Measurements from ENCODE around the gene ARID1A.
A peak's percentile ranks its signal among the peaks of the same experiment; 100 is the strongest.
"Not testable (repeated sequence)": the region's sequence is repeated elsewhere in the genome, so short reads cannot be mapped to it uniquely, and the experiment has no call there.

The ARID1A gene

GRCh38 chr1:26695356-26696118, at the start of gene ARID1A:
TSS of gene ARID1A (plus strand) at chr1:26696015. CDS start at chr1:26696404, 389 bp downstream.
- peak; percentile 88 for DNase-seq (ENCODE audit: low read depth)

- no peak for DNase-seq (ENCODE audit: low read depth)
Observed at GRCh38 chr1:26664802-26665201, 31.0 kb upstream of the ARID1A start.

GRCh38 chr1:26666855-26667254, 29.0 kb upstream of the ARID1A start:
- DNase-seq (ENCODE audit: low read depth), result no peak

- DNase-seq (ENCODE audit: low read depth), result not testable (repeated sequence)
Observed at GRCh38 chr1:26668106-26668786, 27.6 kb upstream of the ARID1A start.

- DNase-seq (ENCODE audit: low read depth), result no peak
Observed at GRCh38 chr1:26677306-26678115, 18.3 kb upstream of the ARID1A start.

- no peak for DNase-seq (ENCODE audit: low read depth)
Observed at GRCh38 chr1:26684763-26685508, 10.9 kb upstream of the ARID1A start.

- no peak for DNase-seq (ENCODE audit: low read depth)
Observed at GRCh38 chr1:26686795-26687194, 9.0 kb upstream of the ARID1A start.

GRCh38 chr1:26689504-26689903, 6.3 kb upstream of the ARID1A start:
- no peak for DNase-seq (ENCODE audit: low read depth)

- DNase-seq (ENCODE audit: low read depth), result no peak
Observed at GRCh38 chr1:26690157-26690556, 5.7 kb upstream of the ARID1A start.

- DNase-seq (ENCODE audit: low read depth), result no peak
Observed at GRCh38 chr1:26690576-26691031, 5.2 kb upstream of the ARID1A start.

GRCh38 chr1:26692211-26692792, 3.5 kb upstream of the ARID1A start:
- peak; percentile 92 for DNase-seq (ENCODE audit: low read depth)

GRCh38 chr1:26692793-26693490, 2.9 kb upstream of the ARID1A start:
- peak; percentile 96 for DNase-seq (ENCODE audit: low read depth)

- no peak for DNase-seq (ENCODE audit: low read depth)
Observed at GRCh38 chr1:26693599-26694572, 1.9 kb upstream of the ARID1A start.

GRCh38 chr1:26694638-26695355, 1.0 kb upstream of the ARID1A start:
- DNase-seq (ENCODE audit: low read depth), result no peak

- no peak for DNase-seq (ENCODE audit: low read depth)
Observed at GRCh38 chr1:26696119-26696653, 371 bp downstream of the ARID1A start.

GRCh38 chr1:26696654-26697430, 1.0 kb downstream of the ARID1A start:
- no peak for DNase-seq (ENCODE audit: low read depth)

- DNase-seq (ENCODE audit: low read depth), result no peak
Observed at GRCh38 chr1:26697431-26697977, 1.7 kb downstream of the ARID1A start.
